HAP-1 (cell line): ENCODE results near the gene USP49.

Source experiments
- DNase-seq, 2 experiments: peaks; one replicate each; pipeline ENCODE4 v3.0.0-alpha.2; 2016 to 2020; ENCODE audit warnings: low spot score in 2 of 2
- H3K27me3 ChIP-seq: fragments of 250-450 bp; sonication (Bioruptor Pico); 2 replicates; pipeline ENCODE4 v1.5.1; 2020; ENCODE audit warnings: low read depth, mild to moderate bottlenecking, moderate library complexity
- H3K36me3 ChIP-seq: fragments of 250-450 bp; sonication (Bioruptor Pico); replicated peaks from 2 replicates; pipeline ENCODE4 v1.5.1; 2020; ENCODE audit warnings: mild to moderate bottlenecking
- H3K4me1 ChIP-seq: fragments of 250-450 bp; sonication (Bioruptor Pico); 2 replicates; pipeline ENCODE4 v1.5.1; 2020; ENCODE audit warnings: mild to moderate bottlenecking
- H3K4me3 ChIP-seq: fragments of 250-450 bp; sonication (Bioruptor Pico); 2 replicates; pipeline ENCODE4 v1.5.1; 2020; ENCODE audit warnings: mild to moderate bottlenecking, moderate library complexity
- H3K9me3 ChIP-seq: fragments of 250-450 bp; sonication (Bioruptor Pico); 2 replicates; pipeline ENCODE4 v1.5.1; 2020; ENCODE audit warnings: mild to moderate bottlenecking, moderate library complexity
- in situ Hi-C: fragments of 300-500 bp; cut with MboI; formaldehyde crosslinking; loops from 3 replicates; pipeline ENCODE4 v1.14.3; 2020; ENCODE audit warnings: low sequenced_read_pairs, inconsistent platforms, mixed read lengths

Gene USP49

GRCh38 chr6:41914869-41915530 is 19.8 kb upstream of the USP49 start:
- no peak overlapping the region for H3K4me3 ChIP-seq
- H3K36me3 ChIP-seq, result peaks cover 23% of the 10 kb centered on the region
- DNase-seq, result no peak
- in situ Hi-C loops, result no loop called here
- no peaks in the 10 kb centered on the region for H3K4me1 ChIP-seq
- H3K9me3 ChIP-seq, result no peaks in the 10 kb centered on the region
- no peaks in the 10 kb centered on the region for H3K27me3 ChIP-seq

- H3K4me1 ChIP-seq, result no peaks in the 10 kb centered on the region
- in situ Hi-C loops, result no loop called here
- H3K9me3 ChIP-seq, result no peaks in the 10 kb centered on the region
- no peak overlapping the region for H3K4me3 ChIP-seq
- no peaks in the 10 kb centered on the region for H3K27me3 ChIP-seq
- no peak for DNase-seq
- peaks cover 29% of the 10 kb centered on the region for H3K36me3 ChIP-seq
These were observed 19.2 kb upstream of the USP49 start for GRCh38 chr6:41914343-41914742.

DNA sequence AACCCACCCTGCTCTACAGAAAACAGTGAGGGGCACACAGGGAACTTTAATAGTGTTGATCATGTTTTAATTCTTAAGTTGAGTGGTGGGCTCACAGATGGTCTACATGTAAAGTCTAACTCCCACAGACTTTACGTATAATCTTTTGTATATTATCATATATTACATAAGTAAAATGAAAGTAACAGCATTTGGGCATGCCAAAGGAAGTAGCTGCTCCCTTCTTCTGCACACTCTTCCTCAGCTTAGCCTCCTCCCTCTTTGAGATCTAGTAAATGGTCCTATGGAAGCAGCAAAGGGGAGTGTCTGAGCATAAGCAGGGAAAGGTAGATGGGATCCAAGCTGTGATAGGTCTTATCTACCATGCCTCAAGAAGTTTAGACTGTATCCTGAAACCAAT is 14.6 kb upstream of the USP49 start:
- in situ Hi-C loops, result no loop called here
- Histone ChIP-seq H3K4me1 (no peaks in the 10 kb centered on the region), H3K9me3 (no peaks in the 10 kb centered on the region), H3K36me3 (peaks cover 39% of the 10 kb centered on the region), H3K4me3 (no peak overlapping the region), H3K27me3 (no peaks in the 10 kb centered on the region)
- no peak for DNase-seq

GRCh38 chr6:41901882-41902519 is 6.8 kb upstream of the USP49 start:
- Histone ChIP-seq H3K4me3 (no peak overlapping the region), H3K4me1 (no peaks in the 10 kb centered on the region; the same call in 1 of the 2 replicates), H3K9me3 (no peaks in the 10 kb centered on the region), H3K27me3 (no peaks in the 10 kb centered on the region), H3K36me3 (peaks cover 29% of the 10 kb centered on the region)
- peak in 1 of 2 experiments; percentile 43 for DNase-seq
- in situ Hi-C loops, result no loop called here

GRCh38 chr6:41900861-41901260 is 5.7 kb upstream of the USP49 start:
- peaks cover 19% of the 10 kb centered on the region for H3K36me3 ChIP-seq
- in situ Hi-C loops, result no loop called here
- no peak for DNase-seq
- no peak overlapping the region for H3K4me3 ChIP-seq
- peaks cover 6% of the 10 kb centered on the region for H3K4me1 ChIP-seq
- no peaks in the 10 kb centered on the region for H3K27me3 ChIP-seq
- H3K9me3 ChIP-seq, result no peaks in the 10 kb centered on the region

GRCh38 chr6:41896281-41896680 is 1.1 kb upstream of the USP49 start:
- H3K4me3 ChIP-seq, result peak overlapping the region; percentile 56
- no peak for DNase-seq
- H3K9me3 ChIP-seq, result no peaks in the 10 kb centered on the region
- H3K27me3 ChIP-seq, result no peaks in the 10 kb centered on the region
- peaks cover 24% of the 10 kb centered on the region for H3K4me1 ChIP-seq
- no peaks in the 10 kb centered on the region for H3K36me3 ChIP-seq
- in situ Hi-C loops, result no loop called here

DNA sequence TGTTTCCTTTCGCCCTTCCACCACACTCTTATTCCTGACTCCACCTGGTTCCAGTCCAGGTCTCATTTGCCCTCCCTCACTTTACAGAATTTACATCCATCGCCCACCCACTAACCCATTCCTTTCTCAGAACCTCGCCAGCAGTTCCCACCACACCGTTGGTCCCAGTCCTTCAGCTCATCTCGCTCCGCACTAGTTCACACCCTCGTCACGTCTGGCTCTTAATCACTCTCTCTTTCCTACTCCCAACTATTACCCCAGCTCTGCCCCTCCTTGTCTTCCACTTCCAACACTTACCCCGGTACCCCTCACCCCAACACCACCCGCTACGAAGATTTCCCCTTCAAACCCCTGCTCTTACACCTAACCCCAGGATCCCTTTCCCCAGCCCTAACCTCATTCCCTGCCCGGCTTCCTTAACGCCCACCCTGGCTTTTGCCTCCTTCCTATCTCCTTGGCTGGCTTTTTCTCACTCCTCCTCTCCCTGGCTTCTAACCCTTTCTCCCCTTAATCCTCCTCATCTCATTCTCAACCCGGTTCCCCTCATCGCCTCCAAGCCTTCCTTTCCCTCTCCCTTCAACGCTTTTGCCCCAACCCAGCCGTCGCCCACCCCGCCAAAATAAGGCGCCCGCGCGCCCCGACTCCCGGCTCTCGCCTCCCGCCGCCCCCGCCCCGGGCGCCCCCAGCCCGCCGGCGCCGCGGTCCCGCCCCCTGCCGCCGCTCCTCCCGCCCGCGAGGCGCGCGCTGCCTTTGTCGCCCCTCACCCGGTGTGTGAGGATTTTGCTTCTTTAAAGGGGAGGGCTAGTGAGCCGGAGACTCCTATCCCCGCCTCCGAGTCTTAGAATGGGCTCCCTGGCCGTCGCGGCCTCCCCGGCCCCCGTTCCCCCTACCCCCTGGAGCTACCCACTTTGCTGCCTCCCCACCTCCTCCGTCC is 542 bp downstream of the USP49 start:
- Histone ChIP-seq H3K36me3 (no peaks in the 10 kb centered on the region), H3K4me3 (peak overlapping the region; percentile 56), H3K9me3 (no peaks in the 10 kb centered on the region), H3K4me1 (peaks cover 24% of the 10 kb centered on the region), H3K27me3 (no peaks in the 10 kb centered on the region)
- in situ Hi-C loops, result no loop called here
- no peak for DNase-seq

DNA sequence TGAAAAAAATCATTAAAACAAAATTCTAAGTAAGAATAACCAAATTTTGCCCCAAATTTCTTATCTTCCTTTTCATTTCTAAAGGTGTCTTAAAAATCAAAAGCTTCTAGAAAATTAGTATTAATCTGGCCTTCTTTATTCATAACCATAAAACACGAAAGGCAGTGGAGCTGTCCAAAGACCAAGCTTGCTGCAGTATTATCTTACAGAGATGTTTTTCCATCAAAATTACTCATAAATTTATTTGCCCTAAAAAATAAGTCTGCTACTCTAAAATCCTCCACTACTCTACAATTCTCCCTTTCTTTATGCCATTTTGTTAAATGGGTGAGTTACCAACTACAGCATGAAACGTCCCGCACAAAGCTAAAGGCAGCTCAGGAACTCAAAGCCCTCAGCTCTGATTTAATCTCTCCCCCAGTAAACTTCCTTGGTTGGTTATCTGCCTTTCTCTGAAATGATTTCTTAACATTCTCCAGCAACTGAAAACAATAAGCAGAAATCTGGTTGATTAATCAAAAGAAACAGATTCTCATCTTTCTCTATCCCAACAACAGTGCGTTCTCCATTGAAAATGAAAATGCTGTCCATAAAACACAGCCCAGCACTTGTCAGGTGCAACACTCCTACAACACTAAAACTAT is 2.1 kb downstream of the USP49 start:
- H3K4me3 ChIP-seq, result peak overlapping the region; percentile 1

DNA sequence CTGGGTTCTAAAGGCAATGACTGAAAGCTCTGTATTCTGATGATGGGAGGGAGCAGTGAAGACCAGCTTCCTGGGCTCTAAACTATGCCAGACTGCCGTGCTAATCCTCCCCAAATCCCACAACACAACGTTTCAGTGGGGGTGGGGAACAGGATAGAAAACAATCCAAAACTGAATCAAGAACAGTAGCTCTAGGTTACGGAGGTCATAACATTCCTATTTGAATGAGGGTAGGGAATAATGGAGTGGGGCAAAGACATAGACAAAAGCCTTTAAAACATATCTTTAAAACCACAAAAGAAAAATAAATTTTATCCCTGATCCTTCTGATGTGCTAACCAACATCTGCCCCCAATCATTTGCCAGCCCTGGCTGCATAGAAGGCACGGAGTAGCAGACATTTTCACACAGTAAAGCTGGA is 7.8 kb downstream of the USP49 start:
- peak; percentile 86 to 90 for DNase-seq

More for the DNA sequence above, 2.1 kb downstream of the USP49 start:
- Histone ChIP-seq H3K4me1 (peaks cover 28% of the 10 kb centered on the region), H3K27me3 (no peaks in the 10 kb centered on the region), H3K36me3 (no peaks in the 10 kb centered on the region), H3K9me3 (no peaks in the 10 kb centered on the region)
- no peak for DNase-seq
- in situ Hi-C loops, result no loop called here

DNA sequence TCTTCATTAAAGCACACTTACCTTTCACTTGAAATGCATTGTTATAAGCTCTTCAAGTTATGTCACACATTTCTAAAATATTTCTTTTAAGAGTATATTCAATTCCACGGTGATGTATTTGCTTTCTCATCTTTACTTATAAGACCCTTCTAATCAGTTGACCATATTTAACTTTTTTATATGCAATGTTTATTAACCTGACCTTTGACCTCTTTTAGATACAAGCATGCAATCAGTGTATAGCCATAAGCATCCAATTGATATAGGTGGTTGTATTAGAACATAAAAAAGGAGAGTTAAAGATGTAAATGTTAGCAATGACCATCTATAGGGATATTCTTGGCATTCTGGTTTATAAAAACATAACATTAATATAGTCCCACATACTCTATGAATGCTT is 9.2 kb downstream of the USP49 start:
- H3K27me3 ChIP-seq, result no peaks in the 10 kb centered on the region
- H3K4me1 ChIP-seq, result peaks cover 19% of the 10 kb centered on the region
- H3K9me3 ChIP-seq, result no peaks in the 10 kb centered on the region
- no peak for DNase-seq
- in situ Hi-C loops, result no loop called here
- 0 out of 2 replicates have a peak, but pooled peaks cover 4% of the 10 kb centered on the region for H3K36me3 ChIP-seq
- H3K4me3 ChIP-seq, result no peak overlapping the region

More for the DNA sequence above, 7.8 kb downstream of the USP49 start:
- Histone ChIP-seq H3K4me1 (peaks cover 21% of the 10 kb centered on the region), H3K36me3 (0 out of 2 replicates have a peak, but pooled peaks cover 4% of the 10 kb centered on the region), H3K27me3 (no peaks in the 10 kb centered on the region), H3K9me3 (no peaks in the 10 kb centered on the region), H3K4me3 (no peak overlapping the region)
- in situ Hi-C loops, result no loop called here

DNA sequence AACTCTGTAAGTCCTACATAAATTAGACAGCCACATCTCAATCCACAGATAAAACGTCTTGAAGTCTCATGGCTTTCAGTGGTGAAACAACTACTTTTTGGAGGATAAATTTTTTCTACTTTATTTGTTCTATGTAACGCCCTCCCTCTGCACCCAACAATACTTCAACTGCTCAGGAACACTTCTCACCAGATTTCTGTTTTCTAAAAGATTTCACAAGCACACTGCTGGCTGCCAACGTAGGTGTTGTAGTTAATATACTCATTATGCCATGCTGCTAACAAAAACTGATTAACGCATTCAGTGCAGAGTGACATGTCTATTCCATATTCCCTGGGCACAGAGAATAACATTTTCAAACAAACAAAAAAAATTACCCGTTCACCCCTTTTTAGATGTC is 10.2 kb downstream of the USP49 start:
- H3K4me1 ChIP-seq, result peaks cover 19% of the 10 kb centered on the region
- no peaks in the 10 kb centered on the region for H3K9me3 ChIP-seq
- in situ Hi-C loops, result no loop called here
- no peak overlapping the region for H3K4me3 ChIP-seq
- no peaks in the 10 kb centered on the region; the same call in 1 of the 2 replicates for H3K27me3 ChIP-seq
- H3K36me3 ChIP-seq, result 0 out of 2 replicates have a peak, but pooled peaks cover 4% of the 10 kb centered on the region
- no peak for DNase-seq

GRCh38 chr6:41881506-41881905 is 13.7 kb downstream of the USP49 start:
- H3K4me3 ChIP-seq, result no peak overlapping the region
- peaks cover 7% of the 10 kb centered on the region; the same call in 1 of the 2 replicates for H3K4me1 ChIP-seq
- no peak for DNase-seq
- H3K9me3 ChIP-seq, result no peaks in the 10 kb centered on the region
- H3K27me3 ChIP-seq, result no peaks in the 10 kb centered on the region; the same call in 1 of the 2 replicates
- in situ Hi-C loops, result no loop called here
- peaks cover 4% of the 10 kb centered on the region; the same call in 1 of the 2 replicates for H3K36me3 ChIP-seq

- no peaks in the 10 kb centered on the region; the same call in 1 of the 2 replicates for H3K36me3 ChIP-seq
- H3K4me1 ChIP-seq, result no peaks in the 10 kb centered on the region
- H3K4me3 ChIP-seq, result no peak overlapping the region
- H3K9me3 ChIP-seq, result no peaks in the 10 kb centered on the region
- DNase-seq, result no peak
- in situ Hi-C loops, result no loop called here
- no peaks in the 10 kb centered on the region; the same call in 1 of the 2 replicates for H3K27me3 ChIP-seq
These were observed 16.2 kb downstream of the USP49 start for GRCh38 chr6:41878961-41879405.
